ENCODE data around the gene PRDM8.
"Not testable (repeated sequence)": the region's sequence is repeated elsewhere in the genome, so short reads cannot be mapped to it uniquely, and the experiment has no call there.

The PRDM8 gene

GRCh38 chr4:80196922-80197573 is at the start of gene PRDM8:
TSS of gene PRDM8 (plus strand) at chr4:80197503. CDS start at chr4:80200081, 2,578 bp downstream.
- DNase-seq, result no peak

GRCh38 chr4:80150387-80151180 is 46.7 kb upstream of the PRDM8 start:
- DNase-seq, result no peak

GRCh38 chr4:80151981-80152380 is 45.3 kb upstream of the PRDM8 start:
- no peak for DNase-seq

- DNase-seq, result no peak
Measured at GRCh38 chr4:80153874-80154544, 43.3 kb upstream of the PRDM8 start.

- DNase-seq, result peak; percentile 57
Measured at GRCh38 chr4:80154545-80154933, 42.8 kb upstream of the PRDM8 start.

- DNase-seq, result no peak
Measured at GRCh38 chr4:80155316-80155982, 41.9 kb upstream of the PRDM8 start.

GRCh38 chr4:80156410-80156809 is 40.9 kb upstream of the PRDM8 start:
- no peak for DNase-seq

- DNase-seq, result no peak
Measured at GRCh38 chr4:80161413-80162058, 35.8 kb upstream of the PRDM8 start.

- DNase-seq, result no peak
Measured at GRCh38 chr4:80162418-80162817, 34.9 kb upstream of the PRDM8 start.

- DNase-seq, result no peak
Measured at GRCh38 chr4:80165855-80166254, 31.4 kb upstream of the PRDM8 start.

- no peak for DNase-seq
Measured at GRCh38 chr4:80171251-80171650, 26.1 kb upstream of the PRDM8 start.

GRCh38 chr4:80171656-80172055 is 25.6 kb upstream of the PRDM8 start:
- DNase-seq, result no peak

GRCh38 chr4:80172203-80172602 is 25.1 kb upstream of the PRDM8 start:
- no peak for DNase-seq

- no peak for DNase-seq
Measured at GRCh38 chr4:80173401-80173800, 23.9 kb upstream of the PRDM8 start.

- DNase-seq, result no peak
Measured at GRCh38 chr4:80173841-80174240, 23.5 kb upstream of the PRDM8 start.

GRCh38 chr4:80177793-80178192 is 19.5 kb upstream of the PRDM8 start:
- not testable (repeated sequence) for DNase-seq

- no peak for DNase-seq
Measured at GRCh38 chr4:80178964-80179363, 18.3 kb upstream of the PRDM8 start.

- DNase-seq, result no peak
Measured at GRCh38 chr4:80179637-80180161, 17.6 kb upstream of the PRDM8 start.

GRCh38 chr4:80180743-80181142 is 16.6 kb upstream of the PRDM8 start:
- no peak for DNase-seq

GRCh38 chr4:80182237-80182866 is 15.0 kb upstream of the PRDM8 start:
- no peak for DNase-seq

- no peak for DNase-seq
Measured at GRCh38 chr4:80183250-80184052, 13.9 kb upstream of the PRDM8 start.
